Measurements from ENCODE around the gene GPAM. TPM values are rescaled to one million over a fixed set of nuclear protein-coding genes. Genes with fewer than 3 reads are reported as not detected.

Gene GPAM
- total RNA-seq, 1 experiment from 2014 or later, result 16.0 TPM

- Histone ChIP-seq H3K4me1 (ENCODE audit: insufficient read depth, low read length) (no peaks in the 10 kb centered on the region), H3K27ac (ENCODE audit: insufficient read length, low read depth, low read length) (no peak overlapping the region), H3T11ph (ENCODE audit: low read length) (no peak overlapping the region), H3K9me3 (ENCODE audit: control insufficient read depth, low read depth, low read length) (no peaks in the 10 kb centered on the region), H3K4ac (ENCODE audit: low read depth, low read length) (no peak overlapping the region), H3K9ac (ENCODE audit: extremely low read depth, insufficient read length, low read length) (no peak overlapping the region), H2BK120ac (ENCODE audit: low read depth, low read length, poor library complexity, severe bottlenecking) (no peak overlapping the region), H2BK20ac (ENCODE audit: low read depth, low read length, poor library complexity, severe bottlenecking) (no peak overlapping the region), H3K18ac (ENCODE audit: insufficient read length, low read depth, low read length) (no peak overlapping the region), H2BK12ac (ENCODE audit: insufficient read length, low read depth, low read length) (no peak overlapping the region), H3K4me2 (ENCODE audit: insufficient read depth, insufficient read length, low read length) (no peak overlapping the region), H3K56ac (ENCODE audit: insufficient read length, low read depth, low read length) (no peak overlapping the region), H2AK5ac (ENCODE audit: insufficient read length, low read length) (no peak overlapping the region), H2AFZ (ENCODE audit: low read length) (no peak overlapping the region), H2BK5ac (ENCODE audit: insufficient read length, low read length) (no peak overlapping the region), H4K20me1 (ENCODE audit: control insufficient read depth, insufficient read depth, insufficient read length) (no peaks in the 10 kb centered on the region), H3K79me2 (ENCODE audit: insufficient read depth, low read length) (no peaks in the 10 kb centered on the region), H3K23me2 (ENCODE audit: insufficient read length, low read depth, low read length, poor library complexity, severe bottlenecking) (no peaks in the 10 kb centered on the region), H3K79me1 (ENCODE audit: insufficient read depth, low read depth, low read length, poor library complexity, severe bottlenecking) (no peaks in the 10 kb centered on the region), H4K8ac (replicated peaks; ENCODE audit: insufficient read length, low read depth, low read length) (no peak overlapping the region), H3K14ac (ENCODE audit: insufficient read depth, low read length) (no peak overlapping the region), H3K23ac (ENCODE audit: insufficient read length, low read depth, low read length) (no peak overlapping the region), H3K27me3 (ENCODE audit: insufficient read depth, low read length) (no peaks in the 10 kb centered on the region), H2BK15ac (ENCODE audit: low read depth, low read length) (no peak overlapping the region), H4K91ac (ENCODE audit: insufficient read length, low read depth, low read length) (no peak overlapping the region), H4K5ac (ENCODE audit: insufficient read length, low read depth, low read length) (no peak overlapping the region)
- WGBS (ENCODE audit: extremely low coverage, insufficient read length, low lambda C conversion rate), result no CpG with 5 or more reads among the region's 6 CpGs
- TF ChIP-seq, protein P1, sequence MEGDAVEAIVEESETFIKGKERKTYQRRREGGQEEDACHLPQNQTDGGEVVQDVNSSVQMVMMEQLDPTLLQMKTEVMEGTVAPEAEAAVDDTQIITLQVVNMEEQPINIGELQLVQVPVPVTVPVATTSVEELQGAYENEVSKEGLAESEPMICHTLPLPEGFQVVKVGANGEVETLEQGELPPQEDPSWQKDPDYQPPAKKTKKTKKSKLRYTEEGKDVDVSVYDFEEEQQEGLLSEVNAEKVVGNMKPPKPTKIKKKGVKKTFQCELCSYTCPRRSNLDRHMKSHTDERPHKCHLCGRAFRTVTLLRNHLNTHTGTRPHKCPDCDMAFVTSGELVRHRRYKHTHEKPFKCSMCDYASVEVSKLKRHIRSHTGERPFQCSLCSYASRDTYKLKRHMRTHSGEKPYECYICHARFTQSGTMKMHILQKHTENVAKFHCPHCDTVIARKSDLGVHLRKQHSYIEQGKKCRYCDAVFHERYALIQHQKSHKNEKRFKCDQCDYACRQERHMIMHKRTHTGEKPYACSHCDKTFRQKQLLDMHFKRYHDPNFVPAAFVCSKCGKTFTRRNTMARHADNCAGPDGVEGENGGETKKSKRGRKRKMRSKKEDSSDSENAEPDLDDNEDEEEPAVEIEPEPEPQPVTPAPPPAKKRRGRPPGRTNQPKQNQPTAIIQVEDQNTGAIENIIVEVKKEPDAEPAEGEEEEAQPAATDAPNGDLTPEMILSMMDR (conservative IDR thresholded peaks at IDR 0.05), result no peak
- Mint-ChIP-seq H3K27ac (no peak overlapping the region), H3K4me3 (no peak overlapping the region), H3K9me3 (no peaks in the 10 kb centered on the region), H3K4me1 (peaks cover 6% of the 10 kb centered on the region in 2 experiments), H3K36me3 (ENCODE audit: insufficient read depth in 1 of 3, low read depth in 3 of 3) (peaks cover 0 to 10% (median 5%) of the 10 kb centered on the region in 3 experiments; a peak in 3 of 7 replicates), H3K27me3 (ENCODE audit: low read depth) (no peaks in the 10 kb centered on the region)
- no peak for DNase-seq
Observed at GRCh38 chr10:112146799-112147198, 36.8 kb downstream of the GPAM start.

All from H9 (cell line).